Caco-2 (cell line): ENCODE measurements around the gene LDLRAD3. TPM values are rescaled to one million over a fixed set of nuclear protein-coding genes. Genes with fewer than 3 reads are reported as not detected.

Experiments used
- BruUV-seq: library from RNA; stranded (reverse); fragments of 400-500 nt; replicated peaks from 2 replicates; lab custom pipeline; 2021; lab: Mats Ljungman, UMichigan
- CTCF ChIA-PET: fragments of 300-600 bp; sonication (Branson Sonifier 250); formaldehyde crosslinking; loops from one replicate; lab custom pipeline; 2022; ENCODE audit warnings: antibody characterized with exemption; lab: Charles Lee
- POLR2A ChIA-PET: fragments of 300-600 bp; sonication (Branson Sonifier 250); formaldehyde crosslinking; loops from one replicate; lab custom pipeline; 2022; ENCODE audit warnings: antibody characterized with exemption; lab: Charles Lee
- DNase-seq, 2 experiments: peaks; one replicate each; pipeline versions ENCODE4 v3.0.0 to v3.0.0-alpha.2; 2020 to 2022
- H3K27me3 ChIP-seq: replicated peaks from 2 replicates; pipeline ENCODE4 v1.6.0; 2011; ENCODE audit warnings: low read length; ENCODE audit not compliant: control insufficient read depth, insufficient read depth
- H3K36me3 ChIP-seq: 2 replicates; pipeline ENCODE4 v1.5.1; 2011; ENCODE audit warnings: low read length; ENCODE audit not compliant: control insufficient read depth, insufficient read depth
- H3K4me1 ChIP-seq: fragments of 250-450 bp; sonication (Bioruptor Pico); 2 replicates; pipeline ENCODE4 v1.5.1; 2020; ENCODE audit warnings: mild to moderate bottlenecking
- H3K4me3 ChIP-seq: 2 replicates; pipeline ENCODE4 v1.5.1; 2011; ENCODE audit warnings: low read depth, mild to moderate bottlenecking, control low read depth, low read length
- H3K9me3 ChIP-seq: fragments of 250-450 bp; sonication (Bioruptor Pico); 2 replicates; pipeline ENCODE4 v1.5.1; 2020; ENCODE audit warnings: mild to moderate bottlenecking, moderate library complexity
- H3K27ac Mint-ChIP-seq: one replicate; pipeline ENCODE4 v1.8.0; 2022; ENCODE audit warnings: mixed read lengths; ENCODE audit not compliant: unreplicated experiment
- H3K27me3 Mint-ChIP-seq: one replicate; pipeline ENCODE4 v1.8.0; 2022; ENCODE audit warnings: mixed read lengths; ENCODE audit not compliant: insufficient read depth, unreplicated experiment
- H3K36me3 Mint-ChIP-seq: one replicate; pipeline ENCODE4 v1.8.0; 2022; ENCODE audit warnings: mild to moderate bottlenecking, mixed read lengths; ENCODE audit not compliant: insufficient read depth, unreplicated experiment
- H3K4me1 Mint-ChIP-seq: one replicate; pipeline ENCODE4 v1.8.0; 2022; ENCODE audit warnings: low read depth, mixed read lengths; ENCODE audit not compliant: unreplicated experiment
- H3K4me3 Mint-ChIP-seq: one replicate; pipeline ENCODE4 v1.8.0; 2022; ENCODE audit warnings: mild to moderate bottlenecking, moderate library complexity, mixed read lengths; ENCODE audit not compliant: unreplicated experiment
- H3K9me3 Mint-ChIP-seq: one replicate; pipeline ENCODE4 v1.8.0; 2022; ENCODE audit warnings: mixed read lengths; ENCODE audit not compliant: unreplicated experiment
- CTCF ChIP-seq, 2 experiments: fragments of 200-600 bp in 1 of 2; IDR thresholded peaks; 1 replicate in 1 of 2; 2 replicates in 1 of 2; pipeline versions ENCODE4 v1.5.1 to v1.8.0; 2011 to 2022; ENCODE audit warnings: antibody characterized with exemption in 1 of 2, control low read depth in 1 of 2, inconsistent platforms in 1 of 2, low read depth in 1 of 2, low read length in 1 of 2, mild to moderate bottlenecking in 1 of 2, moderate library complexity in 1 of 2; ENCODE audit not compliant: insufficient read depth in 1 of 2, severe bottlenecking in 1 of 2, unreplicated experiment in 1 of 2
- intact Hi-C: fragments of 100-400 bp; cut with micrococcal nuclease; formaldehyde crosslinking; loops from one replicate; pipeline ENCODE4 v1.10.0; 2022; ENCODE audit not compliant: unreplicated experiment
- total RNA-seq: library from RNA; stranded (reverse); gene quantifications from 2 replicates; pipeline ENCODE4 v1.2.3, GENCODE V29; 2022

The LDLRAD3 gene
- total RNA-seq, 1 experiment from 2014 or later, result 9.9 TPM

- H3K27me3 Mint-ChIP-seq, result no peaks in the 10 kb centered on the region
- Histone ChIP-seq H3K36me3 (no peaks in the 10 kb centered on the region), H3K4me3 (no peak overlapping the region), H3K4me1 (peaks cover 4% of the 10 kb centered on the region; the same call in 1 of the 2 replicates), H3K9me3 (no peaks in the 10 kb centered on the region), H3K27me3 (no peaks in the 10 kb centered on the region)
- POLR2A ChIA-PET, result no interaction called here
- DNase-seq, result no peak
- no peak for TF ChIP-seq CTCF (IDR thresholded peaks at IDR 0.05; ENCODE audit: insufficient read depth in 1 of 2, low read depth in 1 of 2, low read length in 1 of 2, severe bottlenecking in 1 of 2, unreplicated experiment in 1 of 2)
- intact Hi-C loops, result no loop called here
- peaks cover 6% of the 10 kb centered on the region for H3K36me3 Mint-ChIP-seq
- no peaks in the 10 kb centered on the region for H3K4me1 Mint-ChIP-seq
- no TSS peak for BruUV-seq
- H3K4me3 Mint-ChIP-seq, result no peak overlapping the region
- H3K27ac Mint-ChIP-seq, result no peak overlapping the region
- CTCF ChIA-PET, result no interaction called here
- peaks cover 29% of the 10 kb centered on the region for H3K9me3 Mint-ChIP-seq
These were observed 136.2 kb downstream of the LDLRAD3 start for GRCh38 chr11:36079878-36080675.

GRCh38 chr11:36081274-36081945 lies 137.5 kb downstream of the LDLRAD3 start:
- no peaks in the 10 kb centered on the region for H3K9me3 ChIP-seq
- BruUV-seq, result no TSS peak
- H3K9me3 Mint-ChIP-seq, result peaks cover 26% of the 10 kb centered on the region
- H3K27me3 ChIP-seq, result no peaks in the 10 kb centered on the region
- peaks cover 4% of the 10 kb centered on the region; the same call in 1 of the 2 replicates for H3K4me1 ChIP-seq
- H3K36me3 Mint-ChIP-seq, result peaks cover 6% of the 10 kb centered on the region
- no peak overlapping the region for H3K27ac Mint-ChIP-seq
- no peak for DNase-seq
- intact Hi-C loops, result no loop called here
- H3K4me3 ChIP-seq, result no peak overlapping the region
- no peaks in the 10 kb centered on the region for H3K4me1 Mint-ChIP-seq
- no peaks in the 10 kb centered on the region for H3K27me3 Mint-ChIP-seq
- TF ChIP-seq CTCF (IDR thresholded peaks at IDR 0.05; ENCODE audit: insufficient read depth in 1 of 2, low read depth in 1 of 2, low read length in 1 of 2, severe bottlenecking in 1 of 2, unreplicated experiment in 1 of 2), result no peak
- POLR2A ChIA-PET, result no interaction called here
- H3K36me3 ChIP-seq, result no peaks in the 10 kb centered on the region
- no peak overlapping the region for H3K4me3 Mint-ChIP-seq
- CTCF ChIA-PET, result no interaction called here

GRCh38 chr11:36086366-36086765 lies 142.5 kb downstream of the LDLRAD3 start:
- no peaks in the 10 kb centered on the region for H3K4me1 Mint-ChIP-seq
- CTCF ChIA-PET, result no interaction called here
- no peak for DNase-seq
- no TSS peak for BruUV-seq
- H3K4me3 Mint-ChIP-seq, result no peak overlapping the region
- POLR2A ChIA-PET, result no interaction called here
- no peak for TF ChIP-seq CTCF (IDR thresholded peaks at IDR 0.05; ENCODE audit: insufficient read depth in 1 of 2, low read depth in 1 of 2, low read length in 1 of 2, severe bottlenecking in 1 of 2, unreplicated experiment in 1 of 2)
- H3K9me3 ChIP-seq, result no peaks in the 10 kb centered on the region
- no peaks in the 10 kb centered on the region for H3K27me3 Mint-ChIP-seq
- no peak overlapping the region for H3K4me3 ChIP-seq
- no peak overlapping the region for H3K27ac Mint-ChIP-seq
- H3K27me3 ChIP-seq, result no peaks in the 10 kb centered on the region
- peaks cover 11% of the 10 kb centered on the region for H3K9me3 Mint-ChIP-seq
- H3K36me3 Mint-ChIP-seq, result peaks cover 13% of the 10 kb centered on the region
- no peaks in the 10 kb centered on the region for H3K36me3 ChIP-seq
- intact Hi-C loops, result no loop called here
- H3K4me1 ChIP-seq, result no peaks in the 10 kb centered on the region
